ENCODE measurements around the gene CLCN4.

CLCN4 gene

DNA sequence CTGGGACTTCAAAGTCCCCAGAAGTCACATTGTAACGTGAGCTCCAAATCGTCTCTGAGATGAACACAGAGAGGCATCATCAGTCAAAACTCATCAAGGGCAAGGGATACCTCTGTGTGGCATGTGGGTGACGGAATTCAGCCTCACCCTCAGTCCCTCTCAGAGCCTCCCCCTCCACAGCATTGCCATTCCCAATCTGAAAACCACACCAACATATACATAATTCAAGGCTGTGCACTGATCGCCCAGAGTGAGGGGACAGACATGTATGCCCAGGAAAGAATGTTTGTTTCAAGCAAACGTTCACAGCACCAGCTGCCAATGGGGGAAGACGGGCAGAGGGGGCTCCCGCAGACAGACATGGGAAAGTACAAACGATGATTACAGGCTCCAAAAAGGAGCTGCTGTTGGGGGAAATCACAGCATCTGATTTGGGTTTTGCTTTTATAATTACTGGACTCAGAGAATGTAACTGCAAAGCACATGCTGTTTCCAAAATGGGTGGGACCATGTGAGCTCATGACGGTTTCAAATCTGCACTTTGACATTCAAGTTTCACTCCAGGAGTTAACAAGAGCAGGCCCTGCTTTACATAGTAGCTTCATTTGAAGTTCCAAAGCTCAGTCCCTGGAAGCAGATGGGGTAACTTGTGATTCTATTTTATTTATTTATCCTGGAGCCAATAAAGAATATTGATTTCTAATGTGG is 88.3 kb downstream of the CLCN4 start:
- no peak for DNase-seq (ENCODE audit: low spot score)

- DNase-seq (ENCODE audit: low spot score), result no peak
These were observed 89.1 kb downstream of the CLCN4 start for GRCh38 chrX:10245886-10246285.

DNA sequence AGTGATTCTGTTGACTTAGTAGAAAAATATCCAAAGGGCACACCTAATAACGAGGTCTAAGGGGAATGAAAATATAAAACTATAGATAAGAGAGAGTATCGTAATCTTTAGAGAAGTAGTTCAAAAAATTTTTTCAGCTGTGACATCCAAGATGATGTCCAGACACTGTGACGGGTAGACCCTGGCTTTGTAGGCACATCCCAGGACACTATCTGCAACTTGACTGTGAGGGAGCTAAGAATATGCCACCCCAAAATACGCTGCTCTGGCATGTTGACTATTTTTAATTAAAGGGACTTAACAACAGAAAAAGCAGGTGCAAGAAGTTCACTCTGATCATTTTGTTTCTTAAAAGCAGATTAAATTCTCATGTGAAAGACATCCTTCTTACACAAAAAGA is 89.5 kb downstream of the CLCN4 start:
- DNase-seq (ENCODE audit: low spot score), result no peak

DNA sequence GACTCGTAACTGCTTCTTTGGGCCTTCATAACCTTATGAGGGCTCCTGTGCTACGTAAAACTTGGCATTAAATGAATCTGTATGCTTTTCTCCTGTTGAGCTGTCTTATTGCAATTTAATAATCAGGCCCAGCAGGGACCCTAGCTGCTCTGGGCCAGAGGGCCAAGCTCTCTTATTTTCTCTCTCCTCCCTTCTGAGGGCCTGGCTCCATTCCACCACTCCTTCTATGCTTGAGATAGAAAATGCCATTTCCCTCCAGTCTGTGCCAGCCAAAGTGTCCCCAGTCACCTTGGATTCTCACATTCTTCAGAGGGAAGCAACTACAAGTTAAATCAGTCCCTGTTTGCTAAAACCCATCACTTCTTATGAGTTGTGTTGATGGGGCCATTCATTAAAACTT is 90.1 kb downstream of the CLCN4 start:
- no peak for DNase-seq (ENCODE audit: low spot score)

- DNase-seq (ENCODE audit: low spot score), result no peak
These were observed 98.0 kb downstream of the CLCN4 start for GRCh38 chrX:10254739-10255138.

- no peak for DNase-seq (ENCODE audit: low spot score)
These were observed 102.9 kb downstream of the CLCN4 start for GRCh38 chrX:10259716-10260115.

DNA sequence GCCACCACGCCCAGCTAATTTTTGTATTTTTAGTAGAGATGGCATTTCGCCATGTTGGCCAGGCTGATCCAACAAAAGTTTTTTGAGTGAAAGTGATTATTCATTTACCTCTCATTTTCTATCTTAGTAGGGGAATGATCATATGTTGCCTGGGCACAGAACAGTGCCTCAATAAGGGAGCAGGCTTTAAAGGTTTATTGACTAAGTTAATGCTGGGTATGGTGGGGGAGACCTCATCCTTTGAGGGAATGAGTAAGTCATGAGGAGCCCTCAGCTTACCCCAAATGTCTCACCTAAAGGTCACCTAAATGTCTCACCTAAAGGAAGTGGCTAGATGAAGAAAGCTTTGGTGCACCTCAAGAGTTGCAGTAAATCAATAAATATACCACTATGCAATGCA is 109.0 kb downstream of the CLCN4 start:
- no peak for DNase-seq (ENCODE audit: low spot score)

DNA sequence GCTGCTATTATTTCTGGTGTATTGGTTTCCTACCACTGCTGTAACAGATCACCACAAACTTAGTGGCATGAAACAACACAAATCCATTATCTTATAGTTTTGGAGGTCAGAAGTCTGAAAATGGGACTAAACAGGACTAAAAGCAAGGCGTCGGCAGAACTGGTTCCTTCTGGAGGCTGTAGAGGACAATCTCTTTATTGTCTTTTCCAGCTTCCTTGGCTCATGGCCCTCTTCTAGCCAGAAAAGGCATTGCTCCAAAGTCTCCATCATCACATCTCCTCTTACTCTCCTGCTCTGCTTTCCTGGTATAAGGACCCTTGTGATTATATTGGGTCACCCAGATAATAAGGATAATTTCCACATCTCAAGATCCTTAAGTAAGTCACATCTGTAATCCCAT is 121.9 kb downstream of the CLCN4 start:
- DNase-seq (ENCODE audit: low spot score), result no peak

GRCh38 chrX:10280071-10280470 is 123.3 kb downstream of the CLCN4 start:
- no peak for DNase-seq (ENCODE audit: low spot score)

- no peak for DNase-seq (ENCODE audit: low spot score)
These were observed 125.7 kb downstream of the CLCN4 start for GRCh38 chrX:10282490-10282889.

GRCh38 chrX:10286195-10286594 is 129.4 kb downstream of the CLCN4 start:
- no peak for DNase-seq (ENCODE audit: low spot score)

Data from left forelimb (tissue), 1 donor.